T-helper 22 cell (primary cell): Measurements from ENCODE around the gene TOMM40L.
A peak's percentile ranks its signal among the peaks of the same experiment; 100 is the strongest.
"Not testable (repeated sequence)": the region's sequence is repeated elsewhere in the genome, so short reads cannot be mapped to it uniquely, and the experiment has no call there.

ENCODE experiments used
- DNase-seq: peaks from one replicate; pipeline ENCODE4 v3.0.0-alpha.2; 2020; ENCODE audit warnings: low read depth

Gene TOMM40L

GRCh38 chr1:161257109-161257508 is 31.2 kb downstream of the TOMM40L start:
- DNase-seq = not testable (repeated sequence)

GRCh38 chr1:161258439-161259344 is 32.8 kb downstream of the TOMM40L start, which contains the start of gene PCP4L1:
Gene PCP4L1 (plus strand): TSS chr1:161258745. CDS start chr1:161258975, 230 bp downstream.
- DNase-seq = peak; percentile 1

GRCh38 chr1:161259345-161259702 is 33.5 kb downstream of the TOMM40L start:
- DNase-seq = no peak

- DNase-seq = no peak
These were observed 33.9 kb downstream of the TOMM40L start for GRCh38 chr1:161259765-161260164.

GRCh38 chr1:161260376-161261260 is 34.8 kb downstream of the TOMM40L start:
- no peak for DNase-seq

- no peak for DNase-seq
These were observed 35.7 kb downstream of the TOMM40L start for GRCh38 chr1:161261261-161262235.

- no peak for DNase-seq
These were observed 39.4 kb downstream of the TOMM40L start for GRCh38 chr1:161265305-161265704.

- no peak for DNase-seq
These were observed 40.3 kb downstream of the TOMM40L start for GRCh38 chr1:161266202-161266601.

- DNase-seq = no peak
These were observed 41.0 kb downstream of the TOMM40L start for GRCh38 chr1:161266836-161267235.

- DNase-seq = no peak
These were observed 41.5 kb downstream of the TOMM40L start for GRCh38 chr1:161267321-161267720.

- no peak for DNase-seq
These were observed 47.5 kb downstream of the TOMM40L start for GRCh38 chr1:161273402-161273801.

GRCh38 chr1:161274874-161275273 is 49.0 kb downstream of the TOMM40L start:
- no peak for DNase-seq
